Adrenal gland (tissue), 5 donors: ENCODE data around the gene RIMBP2.

Experiments used
- CTCF ChIP-seq, 6 experiments: fragments of 450-650 bp in 4 of 6; fragments of 200-600 bp in 2 of 6; sonication (generic) in 1 of 6; IDR thresholded peaks; 1 replicate in 5 of 6; 2 replicates in 1 of 6; pipeline versions ENCODE4 v1.5.1 to v1.8.0; 2016 to 2021; ENCODE audit warnings: antibody characterized with exemption in 6 of 6, mild to moderate bottlenecking in 2 of 6, moderate library complexity in 1 of 6
- POLR2A ChIP-seq, 2 donors: fragments of 450-650 bp; IDR thresholded peaks; one replicate each; pipeline ENCODE4 v1.6.1; 2017; ENCODE audit warnings: antibody characterized with exemption in 2 of 2, mild to moderate bottlenecking in 2 of 2, moderate library complexity in 1 of 2
- donor health status: DM: no; HTN: no; CAD: no.

- TF ChIP-seq CTCF (IDR thresholded peaks at IDR 0.05) (no peak), POLR2A (IDR thresholded peaks at IDR 0.05) (no peak)
These were observed 217.3 kb downstream of the RIMBP2 start for GRCh38 chr12:130498589-130499385.
